ENCODE data around the gene MTFMT. TPM values are rescaled to one million over a fixed set of nuclear protein-coding genes. Genes with fewer than 3 reads are reported as not detected.

The MTFMT gene
- total and polyA plus RNA-seq, 2 of the 13 experiments (the other 11 are each of a cell fraction or from before 2014, with no cell fraction given), result 9.9 to 23.2 TPM

GRCh38 chr15:64989416-64990167 lies 39.8 kb downstream of the MTFMT start, which contains the start of gene SPG21 (continued):
- no peak for TF ChIP-seq CEBPZ (IDR thresholded peaks at IDR 0.05; ENCODE audit: low read length)
- no peak for TF ChIP-seq PRMT3 (CRISPR knock-in tag; IDR thresholded peaks at IDR 0.05; ENCODE audit: borderline replicate concordance, low read depth)
- no peak for TF ChIP-seq ATF7 (IDR thresholded peaks at IDR 0.05)
- TF ChIP-seq ATF7 (CRISPR knock-in tag; IDR thresholded peaks at IDR 0.05), result no peak
- 0 out of 2 replicates have a peak, but pooled peaks have one; percentile 29 for TF ChIP-seq HNF1B (CRISPR knock-in tag; IDR thresholded peaks at IDR 0.05)
- peak; percentile 93 for TF ChIP-seq RFX1 (IDR thresholded peaks at IDR 0.05)
- TF ChIP-seq NR0B2 (CRISPR knock-in tag; IDR thresholded peaks at IDR 0.05), result no peak; the same call in none of the 2 replicates
- no peak for TF ChIP-seq SOX6 (IDR thresholded peaks at IDR 0.05)
- no peak; the same call in 1 of the 2 replicates for TF ChIP-seq SOX6 (CRISPR knock-in tag; IDR thresholded peaks at IDR 0.05)
- TF ChIP-seq HES4 (CRISPR knock-in tag; IDR thresholded peaks at IDR 0.05; ENCODE audit: borderline replicate concordance), result 0 out of 2 replicates have a peak, but pooled peaks have one; percentile 64
- TF ChIP-seq ZNF839 (CRISPR knock-in tag; IDR thresholded peaks at IDR 0.05; ENCODE audit: borderline replicate concordance), result no peak
- TF ChIP-seq CSRNP1 (CRISPR knock-in tag; IDR thresholded peaks at IDR 0.05), result no peak
- TF ChIP-seq FOXJ3 (CRISPR knock-in tag; IDR thresholded peaks at IDR 0.05; ENCODE audit: borderline replicate concordance), result no peak
- TF ChIP-seq NFIC (IDR thresholded peaks at IDR 0.05; ENCODE audit: low read length), result no peak
- no peak for TF ChIP-seq DMTF1 (CRISPR knock-in tag; IDR thresholded peaks at IDR 0.05)
- TF ChIP-seq NR1H2 (CRISPR knock-in tag; IDR thresholded peaks at IDR 0.05; ENCODE audit: borderline replicate concordance, low read depth), result no peak
- peak; percentile 55; the same call in 1 of the 2 replicates for TF ChIP-seq DR1 (CRISPR knock-in tag; IDR thresholded peaks at IDR 0.05)
- no peak for TF ChIP-seq REL (CRISPR knock-in tag; conservative IDR thresholded peaks at IDR 0.05)
- peak; percentile 92 for TF ChIP-seq ZSCAN21 (CRISPR knock-in tag; IDR thresholded peaks at IDR 0.05; ENCODE audit: borderline replicate concordance)
- peak; percentile 59; the same call in 1 of the 2 replicates for TF ChIP-seq ZNF224 (CRISPR knock-in tag; IDR thresholded peaks at IDR 0.05)
